Measurements from ENCODE around the gene CFAP61. TPM values are rescaled to one million over a fixed set of nuclear protein-coding genes. Genes with fewer than 3 reads are reported as not detected.

CFAP61 gene
- total and polyA plus RNA-seq, 2 donors from 2014 or later = 0.58 to 2.6 TPM

GRCh38 chr20:20184149-20184548 is 131.8 kb downstream of the CFAP61 start:
- no peaks in the 10 kb centered on the region for H3K9me3 ChIP-seq (ENCODE audit: control insufficient read depth in 2 of 3, insufficient read depth in 1 of 3, low read length in 3 of 3)
- no peaks in the 10 kb centered on the region for H3K36me3 ChIP-seq (ENCODE audit: control insufficient read depth in 2 of 3, insufficient read depth in 3 of 3, low read length in 3 of 3)
- H3K27me3 ChIP-seq (ENCODE audit: control insufficient read depth, insufficient read depth, low read length) = no peaks in the 10 kb centered on the region
- no peak for FAIRE-seq
- H3K4me1 ChIP-seq (ENCODE audit: control insufficient read depth in 2 of 3, insufficient read depth in 2 of 3, low read depth in 1 of 3, low read length in 3 of 3) = no peaks in the 10 kb centered on the region
- TF ChIP-seq CTCF (IDR thresholded peaks at IDR 0.05; ENCODE audit: borderline replicate concordance, extremely low read depth, insufficient read depth) = no peak
- H3K27ac ChIP-seq (ENCODE audit: low read depth in 2 of 2, low read length in 2 of 2) = no peak overlapping the region
- DNase-seq = no peak
- H3K9ac ChIP-seq (ENCODE audit: low read length in 3 of 3) = no peak overlapping the region
- intact Hi-C loops (cut with DNase I) = no loop called here
- H3K4me3 ChIP-seq (ENCODE audit: low read length in 3 of 3) = no peak overlapping the region

DNA sequence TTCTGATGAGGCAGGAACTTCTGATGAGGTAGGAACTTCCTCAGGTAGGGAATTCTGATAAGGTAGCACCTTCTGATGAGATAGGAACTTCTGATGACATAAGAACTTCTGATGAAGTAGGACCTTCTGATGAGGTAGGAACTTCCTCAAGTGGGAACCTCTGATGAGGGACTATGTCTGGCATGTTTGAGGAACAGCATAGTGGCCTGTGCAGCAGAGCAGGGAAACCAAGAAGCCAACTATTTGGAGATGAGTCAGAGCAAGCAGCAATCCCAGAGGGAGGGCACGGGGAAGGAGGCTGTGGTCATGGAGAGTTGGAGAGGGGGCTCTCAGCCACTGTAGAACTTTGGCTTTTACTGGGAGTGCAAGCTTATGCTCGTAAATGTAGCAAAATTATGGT is 132.4 kb downstream of the CFAP61 start:
- H3K27ac ChIP-seq (ENCODE audit: low read depth in 2 of 2, low read length in 2 of 2) = no peak overlapping the region
- H3K9me3 ChIP-seq (ENCODE audit: control insufficient read depth in 2 of 3, insufficient read depth in 1 of 3, low read length in 3 of 3) = no peaks in the 10 kb centered on the region
- H3K27me3 ChIP-seq (ENCODE audit: control insufficient read depth, insufficient read depth, low read length) = no peaks in the 10 kb centered on the region
- DNase-seq (no peak), FAIRE-seq (no peak)
- no peak overlapping the region for H3K9ac ChIP-seq (ENCODE audit: low read length in 3 of 3)
- no peak for TF ChIP-seq CTCF (IDR thresholded peaks at IDR 0.05; ENCODE audit: borderline replicate concordance, extremely low read depth, insufficient read depth)
- no peaks in the 10 kb centered on the region for H3K4me1 ChIP-seq (ENCODE audit: control insufficient read depth in 2 of 3, insufficient read depth in 2 of 3, low read depth in 1 of 3, low read length in 3 of 3)
- H3K36me3 ChIP-seq (ENCODE audit: control insufficient read depth in 2 of 3, insufficient read depth in 3 of 3, low read length in 3 of 3) = no peaks in the 10 kb centered on the region
- H3K4me3 ChIP-seq (ENCODE audit: low read length in 3 of 3) = no peak overlapping the region
- intact Hi-C loops (cut with DNase I) = no loop called here

DNA sequence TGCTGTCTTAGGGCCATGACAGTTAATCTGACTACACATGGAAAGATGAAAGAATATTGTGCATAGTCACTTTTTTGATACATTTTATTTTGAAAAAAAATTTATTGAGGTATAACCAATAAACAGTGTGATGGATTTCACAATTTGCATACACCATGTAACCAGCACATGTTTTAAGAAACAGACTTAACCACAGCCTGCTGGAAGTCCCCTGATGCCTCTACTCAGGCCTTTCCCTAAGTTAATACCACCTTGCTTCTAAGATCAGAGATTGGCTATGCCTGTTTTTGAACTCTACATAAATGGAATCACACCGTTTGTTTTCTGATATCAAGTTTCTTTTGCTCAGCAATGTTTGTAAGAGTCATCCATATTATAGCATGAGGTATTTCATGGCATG is 136.3 kb downstream of the CFAP61 start:
- TF ChIP-seq CTCF (IDR thresholded peaks at IDR 0.05; ENCODE audit: borderline replicate concordance, extremely low read depth, insufficient read depth) = no peak
- Histone ChIP-seq H3K4me1 (ENCODE audit: control insufficient read depth in 2 of 3, insufficient read depth in 2 of 3, low read depth in 1 of 3, low read length in 3 of 3) (no peaks in the 10 kb centered on the region), H3K4me3 (ENCODE audit: low read length in 3 of 3) (no peak overlapping the region), H3K27me3 (ENCODE audit: control insufficient read depth, insufficient read depth, low read length) (no peaks in the 10 kb centered on the region), H3K9ac (ENCODE audit: low read length in 3 of 3) (no peak overlapping the region), H3K27ac (ENCODE audit: low read depth in 2 of 2, low read length in 2 of 2) (no peak overlapping the region), H3K9me3 (ENCODE audit: control insufficient read depth in 2 of 3, insufficient read depth in 1 of 3, low read length in 3 of 3) (no peaks in the 10 kb centered on the region), H3K36me3 (ENCODE audit: control insufficient read depth in 2 of 3, insufficient read depth in 3 of 3, low read length in 3 of 3) (no peaks in the 10 kb centered on the region)
- DNase-seq = no peak
- FAIRE-seq = no peak
- intact Hi-C loops (cut with DNase I) = no loop called here

- intact Hi-C loops (cut with DNase I) = no loop called here
- FAIRE-seq (no peak), DNase-seq (no peak)
- no peaks in the 10 kb centered on the region for H3K36me3 ChIP-seq (ENCODE audit: control insufficient read depth in 2 of 3, insufficient read depth in 3 of 3, low read length in 3 of 3)
- no peaks in the 10 kb centered on the region for H3K4me1 ChIP-seq (ENCODE audit: control insufficient read depth in 2 of 3, insufficient read depth in 2 of 3, low read depth in 1 of 3, low read length in 3 of 3)
- H3K27me3 ChIP-seq (ENCODE audit: control insufficient read depth, insufficient read depth, low read length) = no peaks in the 10 kb centered on the region
- H3K27ac ChIP-seq (ENCODE audit: low read depth in 2 of 2, low read length in 2 of 2) = no peak overlapping the region
- H3K9ac ChIP-seq (ENCODE audit: low read length in 3 of 3) = no peak overlapping the region
- no peak for TF ChIP-seq CTCF (IDR thresholded peaks at IDR 0.05; ENCODE audit: borderline replicate concordance, extremely low read depth, insufficient read depth)
- H3K9me3 ChIP-seq (ENCODE audit: control insufficient read depth in 2 of 3, insufficient read depth in 1 of 3, low read length in 3 of 3) = no peaks in the 10 kb centered on the region
- H3K4me3 ChIP-seq (ENCODE audit: low read length in 3 of 3) = no peak overlapping the region
These were observed 140.0 kb downstream of the CFAP61 start for GRCh38 chr20:20192366-20192765.

Measured in kidney (tissue), 14 donors.